Caco-2 (cell line): ENCODE data around the gene TOM1. TPM values are rescaled to one million over a fixed set of nuclear protein-coding genes. Genes with fewer than 3 reads are reported as not detected.

Experiments
- BruUV-seq: library from RNA; stranded (reverse); fragments of 400-500 nt; replicated peaks from 2 replicates; lab custom pipeline; 2021; lab: Mats Ljungman, UMichigan
- CTCF ChIA-PET: fragments of 300-600 bp; sonication (Branson Sonifier 250); formaldehyde crosslinking; loops from one replicate; lab custom pipeline; 2022; ENCODE audit warnings: antibody characterized with exemption; lab: Charles Lee
- POLR2A ChIA-PET: fragments of 300-600 bp; sonication (Branson Sonifier 250); formaldehyde crosslinking; loops from one replicate; lab custom pipeline; 2022; ENCODE audit warnings: antibody characterized with exemption; lab: Charles Lee
- DNase-seq, 2 experiments: peaks; one replicate each; pipeline versions ENCODE4 v3.0.0 to v3.0.0-alpha.2; 2020 to 2022
- H3K27me3 ChIP-seq: replicated peaks from 2 replicates; pipeline ENCODE4 v1.6.0; 2011; ENCODE audit warnings: low read length; ENCODE audit not compliant: control insufficient read depth, insufficient read depth
- H3K36me3 ChIP-seq: 2 replicates; pipeline ENCODE4 v1.5.1; 2011; ENCODE audit warnings: low read length; ENCODE audit not compliant: control insufficient read depth, insufficient read depth
- H3K4me1 ChIP-seq: fragments of 250-450 bp; sonication (Bioruptor Pico); 2 replicates; pipeline ENCODE4 v1.5.1; 2020; ENCODE audit warnings: mild to moderate bottlenecking
- H3K4me3 ChIP-seq: 2 replicates; pipeline ENCODE4 v1.5.1; 2011; ENCODE audit warnings: low read depth, mild to moderate bottlenecking, control low read depth, low read length
- H3K9me3 ChIP-seq: fragments of 250-450 bp; sonication (Bioruptor Pico); 2 replicates; pipeline ENCODE4 v1.5.1; 2020; ENCODE audit warnings: mild to moderate bottlenecking, moderate library complexity
- H3K27ac Mint-ChIP-seq: one replicate; pipeline ENCODE4 v1.8.0; 2022; ENCODE audit warnings: mixed read lengths; ENCODE audit not compliant: unreplicated experiment
- H3K27me3 Mint-ChIP-seq: one replicate; pipeline ENCODE4 v1.8.0; 2022; ENCODE audit warnings: mixed read lengths; ENCODE audit not compliant: insufficient read depth, unreplicated experiment
- H3K36me3 Mint-ChIP-seq: one replicate; pipeline ENCODE4 v1.8.0; 2022; ENCODE audit warnings: mild to moderate bottlenecking, mixed read lengths; ENCODE audit not compliant: insufficient read depth, unreplicated experiment
- H3K4me1 Mint-ChIP-seq: one replicate; pipeline ENCODE4 v1.8.0; 2022; ENCODE audit warnings: low read depth, mixed read lengths; ENCODE audit not compliant: unreplicated experiment
- H3K4me3 Mint-ChIP-seq: one replicate; pipeline ENCODE4 v1.8.0; 2022; ENCODE audit warnings: mild to moderate bottlenecking, moderate library complexity, mixed read lengths; ENCODE audit not compliant: unreplicated experiment
- H3K9me3 Mint-ChIP-seq: one replicate; pipeline ENCODE4 v1.8.0; 2022; ENCODE audit warnings: mixed read lengths; ENCODE audit not compliant: unreplicated experiment
- intact Hi-C: fragments of 100-400 bp; cut with micrococcal nuclease; formaldehyde crosslinking; loops from one replicate; pipeline ENCODE4 v1.10.0; 2022; ENCODE audit not compliant: unreplicated experiment
- total RNA-seq: library from RNA; stranded (reverse); gene quantifications from 2 replicates; pipeline ENCODE4 v1.2.3, GENCODE V29; 2022
- TF ChIP-seq, protein P1 (sequence below), 2 experiments: fragments of 200-600 bp in 1 of 2; IDR thresholded peaks; 1 replicate in 1 of 2; 2 replicates in 1 of 2; pipeline versions ENCODE4 v1.5.1 to v1.8.0; 2011 to 2022; ENCODE audit warnings: antibody characterized with exemption in 1 of 2, control low read depth in 1 of 2, inconsistent platforms in 1 of 2, low read depth in 1 of 2, low read length in 1 of 2, mild to moderate bottlenecking in 1 of 2, moderate library complexity in 1 of 2; ENCODE audit not compliant: insufficient read depth in 1 of 2, severe bottlenecking in 1 of 2, unreplicated experiment in 1 of 2

The TOM1 gene
- total RNA-seq, 1 experiment from 2014 or later: 47.4 TPM

DNA sequence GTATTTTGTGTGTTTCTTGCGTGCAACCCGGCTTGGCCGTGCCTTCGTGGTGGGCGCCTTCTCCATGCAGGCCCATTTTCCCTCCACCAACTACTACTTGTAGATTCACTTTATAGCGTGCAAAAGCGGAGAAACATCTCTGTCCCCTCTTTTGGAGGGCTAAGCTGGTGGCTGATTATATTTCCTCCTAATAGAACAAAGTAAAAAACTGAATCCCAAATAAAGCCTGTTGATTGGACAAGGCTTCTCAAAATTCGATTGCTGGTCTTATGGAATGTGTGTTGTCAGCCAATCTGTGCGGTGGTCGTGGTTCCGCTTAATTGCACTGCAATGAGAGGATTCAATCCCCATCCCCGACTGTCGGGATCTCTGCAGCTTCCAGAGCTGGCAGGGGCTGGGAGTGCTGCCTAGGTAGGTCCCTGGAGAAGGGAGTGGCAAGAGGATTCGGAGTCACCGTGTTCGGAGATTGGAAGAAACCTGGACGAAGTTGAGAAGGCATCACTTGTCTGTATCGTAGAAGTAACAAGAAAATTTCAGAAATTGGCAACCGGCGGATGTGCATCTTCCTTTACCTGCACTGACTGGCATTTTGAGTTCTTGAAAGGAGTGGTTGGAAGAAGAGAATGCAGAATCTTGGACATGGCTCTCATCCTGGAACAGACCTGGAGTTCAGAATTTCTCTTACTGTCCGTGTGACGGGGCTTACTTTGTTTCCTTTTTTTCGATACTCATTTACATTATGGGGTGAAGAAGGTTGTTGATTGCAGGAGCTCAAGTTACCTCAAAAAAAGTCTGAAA lies 41.3 kb upstream of the TOM1 start:
- Histone ChIP-seq H3K27me3 (no peaks in the 10 kb centered on the region), H3K4me3 (peak overlapping the region; percentile 65), H3K36me3 (peaks cover 2% of the 10 kb centered on the region; the same call in 1 of the 2 replicates), H3K9me3 (no peaks in the 10 kb centered on the region), H3K4me1 (no peaks in the 10 kb centered on the region)
- Mint-ChIP-seq H3K4me3 (peak overlapping the region; percentile 75), H3K27ac (peak overlapping the region; percentile 89), H3K36me3 (peaks cover 19% of the 10 kb centered on the region), H3K9me3 (no peaks in the 10 kb centered on the region), H3K27me3 (no peaks in the 10 kb centered on the region), H3K4me1 (peaks cover 21% of the 10 kb centered on the region)
- ChIA-PET POLR2A (interaction anchor here (1.7 kb wide), 1 partner anchor 41 kb away, joined by 8 read pairs; the partner anchor contains the start of gene TOM1), CTCF (interaction anchor here (0.7 to 1.5 kb wide), 3 partner anchors 11 to 42 kb away, joined by 3 to 8 read pairs (median 4); partner anchors contain the start of gene TOM1)
- TSS peak; percentile 34 for BruUV-seq
- intact Hi-C loops: no loop called here
- TF ChIP-seq, protein P1, sequence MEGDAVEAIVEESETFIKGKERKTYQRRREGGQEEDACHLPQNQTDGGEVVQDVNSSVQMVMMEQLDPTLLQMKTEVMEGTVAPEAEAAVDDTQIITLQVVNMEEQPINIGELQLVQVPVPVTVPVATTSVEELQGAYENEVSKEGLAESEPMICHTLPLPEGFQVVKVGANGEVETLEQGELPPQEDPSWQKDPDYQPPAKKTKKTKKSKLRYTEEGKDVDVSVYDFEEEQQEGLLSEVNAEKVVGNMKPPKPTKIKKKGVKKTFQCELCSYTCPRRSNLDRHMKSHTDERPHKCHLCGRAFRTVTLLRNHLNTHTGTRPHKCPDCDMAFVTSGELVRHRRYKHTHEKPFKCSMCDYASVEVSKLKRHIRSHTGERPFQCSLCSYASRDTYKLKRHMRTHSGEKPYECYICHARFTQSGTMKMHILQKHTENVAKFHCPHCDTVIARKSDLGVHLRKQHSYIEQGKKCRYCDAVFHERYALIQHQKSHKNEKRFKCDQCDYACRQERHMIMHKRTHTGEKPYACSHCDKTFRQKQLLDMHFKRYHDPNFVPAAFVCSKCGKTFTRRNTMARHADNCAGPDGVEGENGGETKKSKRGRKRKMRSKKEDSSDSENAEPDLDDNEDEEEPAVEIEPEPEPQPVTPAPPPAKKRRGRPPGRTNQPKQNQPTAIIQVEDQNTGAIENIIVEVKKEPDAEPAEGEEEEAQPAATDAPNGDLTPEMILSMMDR (IDR thresholded peaks at IDR 0.05; ENCODE audit: insufficient read depth in 1 of 2, low read depth in 1 of 2, low read length in 1 of 2, severe bottlenecking in 1 of 2, unreplicated experiment in 1 of 2): no peak
- no peak for DNase-seq

DNA sequence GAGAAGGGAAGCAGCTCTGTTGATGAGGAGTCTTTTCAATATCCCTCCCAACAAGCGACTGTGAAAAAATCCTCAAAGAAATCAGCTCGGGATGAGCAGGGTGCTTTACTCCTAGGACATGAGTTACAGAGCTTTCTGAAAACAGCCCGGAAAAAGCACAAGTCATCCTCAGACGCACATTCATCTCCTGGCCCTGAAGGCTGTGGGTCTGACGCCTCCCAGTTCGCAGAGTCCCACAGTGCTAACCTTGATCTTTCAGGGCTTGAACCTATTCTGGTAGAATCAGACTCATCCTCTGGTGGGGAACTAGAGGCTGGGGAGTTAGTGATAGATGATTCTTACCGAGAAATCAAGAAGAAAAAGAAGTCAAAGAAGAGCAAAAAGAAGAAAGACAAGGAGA lies 34.7 kb upstream of the TOM1 start:
- no peaks in the 10 kb centered on the region for H3K4me1 Mint-ChIP-seq
- no peak for DNase-seq
- TF ChIP-seq, protein P1 (IDR thresholded peaks at IDR 0.05; ENCODE audit: insufficient read depth in 1 of 2, low read depth in 1 of 2, low read length in 1 of 2, severe bottlenecking in 1 of 2, unreplicated experiment in 1 of 2): no peak
- Histone ChIP-seq H3K36me3 (peaks cover 5% of the 10 kb centered on the region; the same call in 1 of the 2 replicates), H3K4me3 (no peak overlapping the region), H3K27me3 (no peaks in the 10 kb centered on the region), H3K9me3 (no peaks in the 10 kb centered on the region), H3K4me1 (no peaks in the 10 kb centered on the region)
- H3K9me3 Mint-ChIP-seq: no peaks in the 10 kb centered on the region
- no peaks in the 10 kb centered on the region for H3K27me3 Mint-ChIP-seq
- ChIA-PET POLR2A (no interaction called here), CTCF (no interaction called here)
- H3K27ac Mint-ChIP-seq: no peak overlapping the region
- H3K36me3 Mint-ChIP-seq: peaks cover 46% of the 10 kb centered on the region
- intact Hi-C loops: no loop called here
- BruUV-seq: TSS peak; percentile 1
- no peak overlapping the region for H3K4me3 Mint-ChIP-seq

DNA sequence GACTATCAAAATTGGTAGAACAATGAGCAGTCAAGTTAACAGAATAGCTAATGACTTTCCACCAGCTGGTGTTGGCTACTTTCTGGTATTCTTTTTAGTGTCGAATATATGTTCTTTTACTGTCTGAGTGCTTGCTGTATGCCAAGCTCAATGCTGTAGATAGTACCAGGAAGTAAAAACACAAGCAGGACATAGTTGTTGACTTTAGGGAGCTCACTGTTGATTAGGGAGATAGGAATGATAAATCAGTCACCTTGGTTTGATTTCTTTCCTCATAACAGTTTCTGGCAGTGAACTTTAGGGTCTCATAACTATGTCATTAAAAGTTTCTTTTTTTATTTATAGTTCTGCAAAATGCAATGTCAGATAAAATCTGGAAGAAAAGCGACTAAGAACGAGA lies 33.4 kb upstream of the TOM1 start:
- TF ChIP-seq, protein P1 (IDR thresholded peaks at IDR 0.05; ENCODE audit: insufficient read depth in 1 of 2, low read depth in 1 of 2, low read length in 1 of 2, severe bottlenecking in 1 of 2, unreplicated experiment in 1 of 2): no peak
- peaks cover 5% of the 10 kb centered on the region; the same call in 1 of the 2 replicates for H3K36me3 ChIP-seq
- no peaks in the 10 kb centered on the region for H3K27me3 ChIP-seq
- H3K4me3 Mint-ChIP-seq: no peak overlapping the region
- no peaks in the 10 kb centered on the region for H3K9me3 ChIP-seq
- H3K9me3 Mint-ChIP-seq: no peaks in the 10 kb centered on the region
- H3K27ac Mint-ChIP-seq: no peak overlapping the region
- no peak for DNase-seq
- H3K4me3 ChIP-seq: no peak overlapping the region
- BruUV-seq: no TSS peak
- no peaks in the 10 kb centered on the region for H3K27me3 Mint-ChIP-seq
- CTCF ChIA-PET: interaction anchor here (1.0 kb wide), 1 partner anchor 35 kb away, joined by 3 read pairs; no protein-coding TSS in a partner anchor
- H3K4me1 Mint-ChIP-seq: no peaks in the 10 kb centered on the region
- POLR2A ChIA-PET: interaction anchor here (0.8 kb wide), 1 partner anchor 9 kb away, joined by 3 read pairs; the partner anchor contains the start of gene HMGXB4
- H3K4me1 ChIP-seq: no peaks in the 10 kb centered on the region
- intact Hi-C loops: no loop called here
- peaks cover 47% of the 10 kb centered on the region for H3K36me3 Mint-ChIP-seq
